Activated CD4-positive, alpha-beta T cell treated with anti-CD3 and anti-CD28 coated beads for 36 hours (primary cell): ENCODE results near the gene PPP1R13B. TPM values are rescaled to one million over a fixed set of nuclear protein-coding genes. Genes with fewer than 3 reads are reported as not detected.

Experiments used
- ATAC-seq: fragments of 200-7000 bp; cut with Tn5 transposase; one replicate; pipeline ENCODE4 v1.10.0; 2021; ENCODE audit warnings: mild to moderate bottlenecking, moderate library complexity
- CTCF ChIA-PET: fragments of 350-600 bp; sonication (Branson Sonifier 250); formaldehyde crosslinking; loops from one replicate; lab custom pipeline; 2021; ENCODE audit warnings: antibody characterized with exemption; lab: Charles Lee
- POLR2A ChIA-PET: fragments of 350-600 bp; sonication (Branson Sonifier 250); formaldehyde crosslinking; loops from one replicate; lab custom pipeline; 2021; ENCODE audit warnings: antibody characterized with exemption, inconsistent platforms; lab: Charles Lee
- DNase-seq: peaks from one replicate; pipeline ENCODE4 v3.0.0-alpha.2; 2020
- H3K27ac Mint-ChIP-seq: one replicate; pipeline ENCODE4 v1.8.0; 2021; ENCODE audit warnings: mixed read lengths
- H3K27me3 Mint-ChIP-seq: one replicate; pipeline ENCODE4 v1.8.0; 2021; ENCODE audit warnings: mixed read lengths
- H3K36me3 Mint-ChIP-seq: one replicate; pipeline ENCODE4 v1.8.0; 2021; ENCODE audit warnings: low read depth, mixed read lengths
- H3K4me1 Mint-ChIP-seq: one replicate; pipeline ENCODE4 v1.8.0; 2021; ENCODE audit warnings: mixed read lengths
- H3K4me3 Mint-ChIP-seq: one replicate; pipeline ENCODE4 v1.8.0; 2021; ENCODE audit warnings: mild to moderate bottlenecking, moderate library complexity, mixed read lengths
- H3K9me3 Mint-ChIP-seq: one replicate; pipeline ENCODE4 v1.8.0; 2021; ENCODE audit warnings: low read depth, mixed read lengths
- intact Hi-C, 2 experiments: fragments of 100-400 bp; cut with DNase I in 1 of 2; cut with micrococcal nuclease in 1 of 2; formaldehyde crosslinking; loops; one replicate each; pipeline versions ENCODE4 v1.14.2 to v1.15.1; 2022 to 2024; cut with DNase I, micrococcal nuclease
- total RNA-seq, 2 experiments: library from RNA; stranded (reverse); gene quantifications; one replicate each; pipeline ENCODE4 v1.2.3, GENCODE V29; 2021

The PPP1R13B gene
- total RNA-seq, 2 experiments from 2014 or later, result 9.3 to 10.3 TPM

DNA sequence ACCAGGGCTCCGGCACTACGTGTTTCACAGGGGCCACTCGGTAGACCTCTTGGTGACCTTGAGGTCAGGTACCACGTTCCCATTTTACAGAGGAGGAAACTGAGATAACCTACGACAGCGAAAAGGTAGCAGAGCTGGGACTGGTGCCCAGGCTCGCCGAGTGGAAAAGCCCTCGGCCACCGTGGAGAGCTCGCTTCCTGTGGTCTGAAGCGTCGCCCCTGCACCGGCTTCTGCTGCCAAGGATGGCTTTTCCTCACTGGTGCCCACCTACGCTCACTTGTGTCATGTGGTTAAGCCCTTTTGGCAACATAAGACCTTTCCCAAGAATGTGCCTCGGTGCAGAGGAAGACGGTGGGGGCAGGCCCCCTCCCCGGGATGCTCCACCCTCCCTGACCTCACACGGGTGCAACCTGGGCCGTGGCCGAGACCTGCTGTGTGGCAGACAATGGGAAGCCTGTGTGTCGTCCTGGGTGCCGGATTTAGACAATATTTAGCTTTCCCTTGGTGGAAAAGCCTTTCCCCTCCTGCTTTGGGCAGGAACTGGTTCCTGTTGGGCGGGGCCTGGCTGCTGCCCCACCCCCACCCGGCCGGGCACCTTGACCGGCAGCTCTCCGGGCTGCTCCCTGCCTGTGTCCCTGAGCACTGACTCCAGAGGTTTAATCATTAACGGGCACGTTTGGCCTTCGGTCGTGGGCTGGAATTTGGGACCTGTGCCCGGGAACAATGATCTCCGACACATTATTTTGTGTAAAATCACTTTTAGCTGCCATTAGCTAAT is 32.4 kb upstream of the PPP1R13B start:
- peak overlapping the region; percentile 55 for H3K27ac Mint-ChIP-seq
- CTCF ChIA-PET, result interaction anchor here (1.1 to 2.4 kb wide), 6 partner anchors 10 to 63 kb away, joined by 3 to 13 read pairs (median 4); no protein-coding TSS in a partner anchor
- DNase-seq (no peak), ATAC-seq (no peak)
- intact Hi-C loops, result no loop called here
- H3K4me3 Mint-ChIP-seq, result peak overlapping the region; percentile 50
- no peaks in the 10 kb centered on the region for H3K36me3 Mint-ChIP-seq
- H3K27me3 Mint-ChIP-seq, result no peaks in the 10 kb centered on the region
- POLR2A ChIA-PET, result interaction anchor here (0.5 to 1.1 kb wide), 2 partner anchors 133 to 1622 kb away, joined by 3 to 5 read pairs; no protein-coding TSS in a partner anchor
- no peaks in the 10 kb centered on the region for H3K9me3 Mint-ChIP-seq
- peaks cover 22% of the 10 kb centered on the region for H3K4me1 Mint-ChIP-seq

DNA sequence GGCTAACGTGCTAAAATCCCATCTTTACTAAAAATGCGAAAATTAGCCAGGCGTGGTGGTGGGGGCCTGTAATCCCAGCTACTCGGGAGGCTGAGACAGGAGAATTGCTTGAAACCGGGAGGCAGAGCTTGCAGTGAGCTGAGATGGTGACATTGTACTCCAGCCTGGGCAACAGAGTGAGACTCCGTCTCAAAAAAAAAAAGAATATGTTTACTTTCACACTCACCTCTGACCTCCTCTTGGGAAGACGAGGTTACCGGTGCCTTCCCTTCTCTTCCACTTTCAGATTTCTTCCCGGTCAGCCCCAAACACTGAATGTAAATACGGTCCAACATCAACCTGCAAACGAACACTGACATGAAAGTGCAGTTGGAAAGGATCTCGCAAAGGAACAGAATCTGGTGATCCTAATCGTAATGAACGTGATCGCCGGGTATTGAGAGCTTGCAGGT is 31.8 kb upstream of the PPP1R13B start:
- H3K27ac Mint-ChIP-seq, result no peak overlapping the region
- POLR2A ChIA-PET, result interaction anchor here (0.5 to 0.6 kb wide), 2 partner anchors 243 to 1622 kb away, joined by 3 to 4 read pairs; no protein-coding TSS in a partner anchor

DNA sequence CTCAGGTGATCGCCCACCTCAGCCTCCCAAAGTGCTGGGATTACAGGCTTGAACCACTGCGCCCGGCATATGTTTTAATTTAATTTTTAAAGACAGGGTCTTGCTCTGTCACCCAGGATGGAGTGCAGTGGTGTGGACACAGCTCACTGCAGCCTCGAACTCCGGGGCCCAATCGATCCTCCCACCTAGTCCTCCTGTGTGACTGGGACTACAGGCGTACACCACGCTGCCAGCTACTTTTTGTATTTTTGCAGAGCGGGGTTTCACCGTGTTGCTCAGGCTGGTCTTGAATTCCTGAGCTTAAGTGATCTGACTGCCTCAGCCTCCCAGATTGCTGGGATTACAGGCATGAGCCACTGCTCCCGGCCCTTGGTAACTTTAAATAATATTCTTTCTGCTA is 30.8 kb upstream of the PPP1R13B start:
- Mint-ChIP-seq H3K4me3 (no peak overlapping the region), H3K4me1 (peaks cover 28% of the 10 kb centered on the region), H3K9me3 (no peaks in the 10 kb centered on the region), H3K36me3 (no peaks in the 10 kb centered on the region), H3K27me3 (no peaks in the 10 kb centered on the region), H3K27ac (no peak overlapping the region)
- CTCF ChIA-PET, result interaction anchor here (0.6 to 2.4 kb wide), 5 partner anchors 23 to 1917 kb away, joined by 3 to 13 read pairs (median 4); no protein-coding TSS in a partner anchor
- no peak for DNase-seq
- intact Hi-C loops, result no loop called here
- POLR2A ChIA-PET, result no interaction called here
- ATAC-seq, result no peak

More for the DNA sequence above, 31.8 kb upstream of the PPP1R13B start:
- Mint-ChIP-seq H3K27me3 (no peaks in the 10 kb centered on the region), H3K9me3 (no peaks in the 10 kb centered on the region), H3K4me3 (peak overlapping the region; percentile 50), H3K4me1 (peaks cover 28% of the 10 kb centered on the region), H3K36me3 (no peaks in the 10 kb centered on the region)
- intact Hi-C loops, result no loop called here
- no peak for DNase-seq
- ATAC-seq, result no peak
- CTCF ChIA-PET, result interaction anchor here (0.6 to 2.4 kb wide), 5 partner anchors 10 to 1918 kb away, joined by 3 to 13 read pairs (median 4); no protein-coding TSS in a partner anchor

DNA sequence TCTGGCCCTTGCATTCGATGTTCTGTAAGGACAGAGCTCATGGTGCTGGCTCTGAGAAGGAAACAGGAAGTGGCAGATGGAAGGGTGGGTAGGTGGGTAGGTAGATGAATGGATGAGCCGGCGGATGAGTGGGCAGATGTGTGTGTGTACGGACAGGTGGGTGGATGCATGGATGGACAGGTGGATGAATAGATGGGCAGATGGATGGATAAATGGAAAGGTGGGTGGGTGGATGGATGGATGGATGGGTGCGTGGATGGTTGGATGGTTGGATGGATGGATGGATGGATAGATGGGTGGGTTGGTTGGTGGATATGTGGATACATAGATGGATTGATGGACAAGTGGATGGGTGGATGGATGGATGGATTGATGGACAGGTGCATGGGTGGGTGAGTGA is 27.6 kb upstream of the PPP1R13B start:
- Mint-ChIP-seq H3K4me1 (peaks cover 21% of the 10 kb centered on the region), H3K9me3 (no peaks in the 10 kb centered on the region), H3K27ac (no peak overlapping the region), H3K4me3 (no peak overlapping the region), H3K36me3 (no peaks in the 10 kb centered on the region), H3K27me3 (no peaks in the 10 kb centered on the region)
- POLR2A ChIA-PET, result no interaction called here
- ATAC-seq (no peak), DNase-seq (no peak)
- intact Hi-C loops, result no loop called here
- CTCF ChIA-PET, result interaction anchor here (0.6 kb wide), 1 partner anchor 803 kb away, joined by 3 read pairs; no protein-coding TSS in a partner anchor

DNA sequence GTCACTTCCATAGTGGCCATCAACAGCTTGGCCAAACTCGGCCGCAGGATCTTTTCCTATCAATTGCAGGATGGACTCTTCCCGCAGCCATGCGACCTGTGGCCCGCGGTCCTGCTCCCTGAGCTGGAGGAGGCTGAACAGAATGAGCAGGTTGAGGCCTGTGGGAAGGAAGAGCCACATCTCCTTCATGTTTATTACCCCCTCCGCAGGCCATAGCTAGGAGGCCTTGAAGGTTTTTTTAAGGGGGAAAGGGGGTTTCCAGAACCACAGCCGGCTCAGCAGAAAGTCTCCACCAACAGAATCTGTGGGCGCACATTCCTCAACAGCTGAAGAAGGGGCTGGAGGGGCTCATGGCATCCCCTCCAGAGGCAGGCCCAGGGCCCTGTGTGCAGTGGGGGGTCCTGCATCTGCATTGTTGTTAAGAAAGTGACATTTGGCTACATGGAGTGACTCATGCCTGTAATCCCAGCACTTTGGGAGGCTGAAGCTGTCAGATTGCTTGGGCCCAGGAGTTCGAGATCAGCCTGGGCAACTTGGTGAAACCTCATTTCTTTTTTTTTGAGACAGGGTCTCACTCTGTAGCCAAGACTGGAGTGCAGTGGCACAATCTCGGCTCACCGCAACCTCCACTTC is 25.2 kb upstream of the PPP1R13B start:
- Mint-ChIP-seq H3K36me3 (no peaks in the 10 kb centered on the region), H3K27me3 (no peaks in the 10 kb centered on the region), H3K27ac (peak overlapping the region; percentile 79), H3K9me3 (no peaks in the 10 kb centered on the region), H3K4me1 (peaks cover 12% of the 10 kb centered on the region), H3K4me3 (peak overlapping the region; percentile 79)
- CTCF ChIA-PET, result interaction anchor here (0.6 to 0.9 kb wide), 5 partner anchors 9 to 99 kb away, joined by 3 to 5 read pairs (median 3); no protein-coding TSS in a partner anchor
- intact Hi-C loops, result loop anchor here in 1 of 2 experiments (1.0 kb wide), 4 partner anchors 25 to 157 kb away; partner anchors contain the start of genes PPP1R13B, XRCC3 and ZFYVE21
- ATAC-seq, result peak; percentile 47
- DNase-seq, result no peak
- POLR2A ChIA-PET, result no interaction called here

DNA sequence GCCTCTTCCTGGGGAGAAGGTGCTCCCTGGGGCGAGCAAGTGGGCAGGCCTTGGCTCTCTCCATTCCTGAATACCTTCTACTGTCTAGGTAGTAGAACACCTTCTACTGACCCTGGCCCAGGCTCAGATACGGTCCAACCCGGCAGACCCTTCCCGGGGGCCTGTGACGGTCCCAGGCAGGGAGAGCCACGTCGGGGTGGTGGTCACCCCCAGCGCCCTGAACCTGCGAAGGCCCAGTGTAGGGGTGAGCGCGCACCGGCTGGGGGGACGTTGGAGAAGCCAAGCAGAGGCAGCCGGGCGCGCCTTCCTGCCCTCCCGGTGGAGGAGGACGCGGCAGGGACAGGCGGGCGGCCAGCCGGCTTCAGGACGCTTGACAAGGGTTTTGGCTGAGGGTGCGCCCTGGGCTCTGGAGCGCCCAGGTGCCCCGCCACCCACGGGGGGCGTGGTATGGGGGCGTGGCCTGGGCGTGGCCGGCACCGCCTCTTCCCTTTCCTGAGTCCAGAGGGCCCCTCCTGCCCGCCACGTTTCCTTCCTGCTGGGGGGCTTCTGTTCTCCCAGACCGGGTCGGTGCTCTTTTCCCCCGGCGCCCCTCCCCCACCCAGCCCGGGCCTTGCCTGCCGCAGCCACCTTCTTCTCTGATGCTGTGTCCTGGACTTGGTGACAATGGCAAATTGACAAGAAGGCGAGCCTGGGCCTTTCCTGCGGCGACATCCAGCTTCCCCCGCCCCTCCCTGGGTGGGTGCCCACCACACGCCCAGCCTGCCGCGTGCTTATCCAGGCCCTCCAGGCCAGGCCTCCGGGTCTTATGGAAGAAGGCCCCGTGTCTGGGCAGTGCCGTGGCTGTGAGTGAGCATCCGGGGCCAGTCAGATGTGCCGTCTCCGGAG is 24.5 kb upstream of the PPP1R13B start:
- no peaks in the 10 kb centered on the region for H3K27me3 Mint-ChIP-seq
- intact Hi-C loops, result loop anchor here in 1 of 2 experiments (1.0 kb wide), 4 partner anchors 25 to 157 kb away; partner anchors contain the start of genes PPP1R13B, XRCC3 and ZFYVE21
- peaks cover 12% of the 10 kb centered on the region for H3K4me1 Mint-ChIP-seq
- CTCF ChIA-PET, result interaction anchor here (0.6 to 0.9 kb wide), 4 partner anchors 8 to 824 kb away, joined by 3 to 5 read pairs (median 3); no protein-coding TSS in a partner anchor
- peak overlapping the region; percentile 79 for H3K4me3 Mint-ChIP-seq
- peak overlapping the region; percentile 79 for H3K27ac Mint-ChIP-seq
- peak; percentile 86 for ATAC-seq
- POLR2A ChIA-PET, result interaction anchor here (0.6 kb wide), 1 partner anchor 940 kb away, joined by 3 read pairs; no protein-coding TSS in a partner anchor
- peak; percentile 85 for DNase-seq
- no peaks in the 10 kb centered on the region for H3K36me3 Mint-ChIP-seq
- no peaks in the 10 kb centered on the region for H3K9me3 Mint-ChIP-seq

DNA sequence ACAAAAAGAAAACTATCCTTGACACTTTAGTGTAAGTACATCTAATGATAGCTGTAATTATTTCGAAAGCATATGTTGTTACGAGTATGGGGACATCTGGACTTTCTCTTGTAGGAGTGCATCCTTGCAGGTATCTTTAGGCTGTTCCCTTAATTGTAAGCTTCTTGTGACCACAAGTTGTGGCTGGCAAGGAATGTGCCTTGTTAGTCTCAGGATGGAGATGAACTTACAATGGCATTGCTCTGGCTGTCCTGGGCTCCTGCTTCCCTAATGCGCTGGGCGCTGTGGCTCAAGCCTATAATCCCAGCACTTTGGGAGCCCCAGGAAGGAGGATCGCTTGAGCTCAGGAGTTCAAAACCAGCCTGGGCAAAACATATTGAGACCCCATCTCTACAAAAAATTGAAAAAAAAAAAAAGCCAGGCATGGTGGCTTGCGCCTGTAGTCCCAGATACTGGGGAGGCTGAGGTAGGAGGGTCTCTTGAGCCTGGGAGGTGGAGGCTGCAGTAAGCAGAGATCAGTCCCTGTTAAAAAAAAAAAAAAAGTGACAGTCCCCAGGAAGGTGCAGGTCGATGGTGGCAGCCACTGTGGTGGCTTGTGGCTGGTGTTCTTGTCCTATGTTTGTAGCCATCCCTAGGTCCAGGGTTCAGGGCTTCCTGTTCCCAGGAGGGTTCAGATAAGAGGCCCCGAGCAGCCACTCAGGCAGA is 23.7 kb upstream of the PPP1R13B start:
- H3K4me1 Mint-ChIP-seq, result peaks cover 12% of the 10 kb centered on the region
- CTCF ChIA-PET, result no interaction called here
- H3K27me3 Mint-ChIP-seq, result no peaks in the 10 kb centered on the region
- H3K36me3 Mint-ChIP-seq, result no peaks in the 10 kb centered on the region
- POLR2A ChIA-PET, result no interaction called here
- peak overlapping the region; percentile 79 for H3K4me3 Mint-ChIP-seq
- DNase-seq, result no peak
- intact Hi-C loops, result no loop called here
- no peak overlapping the region for H3K27ac Mint-ChIP-seq
- no peaks in the 10 kb centered on the region for H3K9me3 Mint-ChIP-seq
- no peak for ATAC-seq

DNA sequence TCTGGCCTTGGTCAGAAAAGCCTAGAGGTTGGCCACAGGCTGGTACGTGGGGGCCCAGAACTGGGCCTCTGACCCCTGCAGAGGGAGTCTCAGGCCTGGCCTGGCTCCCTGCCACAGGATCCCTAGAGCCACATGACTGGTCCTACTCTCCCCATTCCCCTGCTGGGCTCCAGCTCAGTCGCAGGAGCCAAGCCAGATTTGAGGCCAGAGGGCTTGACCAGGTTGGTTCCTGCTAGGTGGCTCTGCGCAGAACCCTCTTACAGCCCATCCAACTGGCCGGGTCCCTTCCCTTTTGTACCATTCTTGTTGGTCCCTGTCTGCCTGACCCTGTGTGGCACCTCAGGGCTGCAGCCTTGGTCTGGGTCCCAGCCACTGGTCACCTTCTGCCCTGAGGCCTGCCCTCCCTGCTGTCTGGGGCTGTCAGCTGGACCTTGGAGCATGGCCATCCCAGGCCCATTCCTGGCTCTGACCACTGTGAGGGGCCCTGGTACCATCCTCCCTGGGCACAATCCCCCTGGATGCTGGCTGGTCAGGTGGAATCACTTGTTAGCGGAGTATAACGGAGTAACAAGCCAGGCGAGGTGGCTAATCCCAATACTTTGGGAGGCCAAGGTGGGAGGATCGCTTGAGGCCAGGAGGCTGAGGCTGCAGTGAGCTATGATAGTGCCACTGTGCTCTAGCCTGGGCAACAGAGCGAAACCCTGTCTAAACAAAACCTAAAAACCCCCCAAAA is 22.9 kb upstream of the PPP1R13B start:
- peaks cover 12% of the 10 kb centered on the region for H3K4me1 Mint-ChIP-seq
- H3K27me3 Mint-ChIP-seq, result no peaks in the 10 kb centered on the region
- DNase-seq, result no peak
- CTCF ChIA-PET, result interaction anchor here (1.6 kb wide), 1 partner anchor 9 kb away, joined by 4 read pairs; no protein-coding TSS in a partner anchor
- H3K27ac Mint-ChIP-seq, result no peak overlapping the region
- H3K4me3 Mint-ChIP-seq, result no peak overlapping the region
- no peaks in the 10 kb centered on the region for H3K9me3 Mint-ChIP-seq
- POLR2A ChIA-PET, result no interaction called here
- H3K36me3 Mint-ChIP-seq, result no peaks in the 10 kb centered on the region
- intact Hi-C loops, result no loop called here
- no peak for ATAC-seq

DNA sequence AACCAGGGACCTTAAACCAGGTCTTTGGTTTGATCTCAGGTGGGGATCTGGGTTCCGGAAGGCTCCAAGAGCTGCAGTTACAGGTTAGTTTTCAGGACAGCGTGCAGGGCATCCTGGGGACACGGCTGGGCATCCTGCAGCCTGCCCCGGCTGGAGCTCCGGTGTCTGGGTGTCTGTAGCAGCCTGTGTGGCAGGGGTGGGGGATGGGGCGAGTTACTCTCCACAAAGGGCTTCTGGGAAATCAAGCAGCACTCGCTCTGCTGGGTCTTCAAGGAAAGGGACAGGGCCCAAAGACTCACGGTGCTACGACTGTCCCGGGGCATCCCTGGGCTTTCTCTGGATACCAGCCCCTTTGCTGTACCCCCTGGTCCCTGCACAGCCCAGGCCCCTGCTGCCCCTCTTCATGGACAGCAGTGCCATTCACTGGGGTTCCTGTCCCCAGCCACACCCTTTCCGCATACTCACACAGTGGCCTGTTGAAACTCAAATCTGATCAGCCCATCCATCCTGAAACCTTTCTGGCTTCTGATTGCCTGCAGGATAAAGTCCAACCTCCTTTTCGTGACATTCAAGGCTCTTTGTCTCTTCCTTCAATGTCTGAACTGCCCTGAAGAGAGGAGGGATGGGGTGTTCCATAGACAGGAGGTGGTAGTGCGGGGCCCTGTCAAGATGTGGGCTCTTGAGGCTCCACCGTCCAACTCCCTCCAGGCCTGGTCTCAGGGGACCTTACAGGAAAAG is 22.2 kb upstream of the PPP1R13B start:
- ATAC-seq (no peak), DNase-seq (no peak)
- ChIA-PET CTCF (interaction anchor here (1.6 kb wide), 1 partner anchor 9 kb away, joined by 4 read pairs; no protein-coding TSS in a partner anchor), POLR2A (no interaction called here)
- H3K4me3 Mint-ChIP-seq, result no peak overlapping the region
- H3K27me3 Mint-ChIP-seq, result no peaks in the 10 kb centered on the region
- intact Hi-C loops, result no loop called here
- no peak overlapping the region for H3K27ac Mint-ChIP-seq
- no peaks in the 10 kb centered on the region for H3K36me3 Mint-ChIP-seq
- no peaks in the 10 kb centered on the region for H3K9me3 Mint-ChIP-seq
- H3K4me1 Mint-ChIP-seq, result peaks cover 7% of the 10 kb centered on the region
